ENCODE data around the gene SEMA4B. TPM values are rescaled to one million over a fixed set of nuclear protein-coding genes. Genes with fewer than 3 reads are reported as not detected.

SEMA4B gene
- total and polyA plus RNA-seq, 3 experiments from 2014 or later: 6.9 to 10.1 (median 8.8) TPM

GRCh38 chr15:90232941-90233386 is 31.8 kb downstream of the SEMA4B start:
- Mint-ChIP-seq H3K4me1 (peaks cover 54 to 60% (median 60%) of the 10 kb centered on the region in 3 donors), H3K36me3 (peaks cover 8 to 63% (median 17%) of the 10 kb centered on the region in 3 donors), H3K9me3 (no peaks in the 10 kb centered on the region), H3K27me3 (peaks cover 0 to 1% of the 10 kb centered on the region in 2 donors), H3K4me3 (peak overlapping the region; percentile 84 to 98 (median 91)), H3K27ac (peak overlapping the region; percentile 96 to 100 (median 100))
- peak in 1 of 5 donors; percentile 34 for DNase-seq
- POLR2A ChIA-PET: interaction anchor here (0.5 to 5.0 kb wide), 8 partner anchors 16 to 670 kb away, joined by 3 to 39 read pairs (median 8); partner anchors contain the start of genes IDH2, MAN2A2, NGRN and SEMA4B
- H3K27ac ChIP-seq (ENCODE audit: low read depth, low read length): peak overlapping the region; percentile 92
- H3K9me3 ChIP-seq (ENCODE audit: low read length): no peaks in the 10 kb centered on the region
- H3K36me3 ChIP-seq (ENCODE audit: insufficient read depth, low read length): peaks cover 25% of the 10 kb centered on the region
- H3K4me1 ChIP-seq (ENCODE audit: insufficient read depth, low read length): peaks cover 51% of the 10 kb centered on the region
- no peaks in the 10 kb centered on the region for H3K27me3 ChIP-seq (ENCODE audit: insufficient read depth, low read length, poor library complexity, severe bottlenecking)
- CTCF ChIA-PET: interaction anchor here (0.9 to 1.9 kb wide), 12 partner anchors 12 to 702 kb away, joined by 3 to 10 read pairs (median 5); partner anchors contain the start of genes HDDC3, IDH2, NGRN and TTLL13
- peak overlapping the region; percentile 74 for H3K4me3 ChIP-seq (ENCODE audit: low read length)

GRCh38 chr15:90233387-90234095 is 32.4 kb downstream of the SEMA4B start, which contains the start of gene CIB1:
Gene CIB1 (minus strand): TSS chr15:90233941. CDS start chr15:90233885, 56 bp downstream.
- Mint-ChIP-seq H3K27ac (peak within 1 kb of the TSS; percentile 96 to 100 (median 100)), H3K36me3 (peaks cover 8 to 68% (median 22%) of the 10 kb centered on the region in 3 donors), H3K9me3 (no peaks in the 10 kb centered on the region), H3K4me3 (peak within 1 kb of the TSS; percentile 84 to 98 (median 91)), H3K4me1 (peaks cover 57 to 65% (median 60%) of the 10 kb centered on the region in 3 donors), H3K27me3 (peaks cover 0 to 1% of the 10 kb centered on the region in 2 donors)
- peak within 1 kb of the TSS; percentile 90 for H3K4me3 ChIP-seq (ENCODE audit: low read length)
- H3K4me1 ChIP-seq (ENCODE audit: insufficient read depth, low read length): peaks cover 51% of the 10 kb centered on the region
- CTCF ChIA-PET: interaction anchor here (0.9 to 1.9 kb wide), 16 partner anchors 12 to 701 kb away, joined by 3 to 10 read pairs (median 5); partner anchors contain the start of genes HDDC3, IDH2, MAN2A2 and NGRN
- H3K27me3 ChIP-seq (ENCODE audit: insufficient read depth, low read length, poor library complexity, severe bottlenecking): no peaks in the 10 kb centered on the region
- no peaks in the 10 kb centered on the region for H3K9me3 ChIP-seq (ENCODE audit: low read length)
- peaks cover 21% of the 10 kb centered on the region for H3K36me3 ChIP-seq (ENCODE audit: insufficient read depth, low read length)
- H3K27ac ChIP-seq (ENCODE audit: low read depth, low read length): peak within 1 kb of the TSS; percentile 92
- peak; percentile 94 to 99 (median 97) for DNase-seq
- POLR2A ChIA-PET: interaction anchor here (0.7 to 5.0 kb wide), 11 partner anchors 9 to 670 kb away, joined by 3 to 39 read pairs (median 5); partner anchors contain the start of genes AP3S2, IDH2, IQGAP1 and MAN2A2

- Mint-ChIP-seq H3K27me3 (peaks cover 0 to 1% of the 10 kb centered on the region in 2 donors), H3K4me1 (peaks cover 52 to 63% (median 56%) of the 10 kb centered on the region in 3 donors), H3K36me3 (peaks cover 8 to 67% (median 24%) of the 10 kb centered on the region in 3 donors), H3K9me3 (no peaks in the 10 kb centered on the region), H3K4me3 (peak within 1 kb of the TSS; percentile 84 to 98 (median 91)), H3K27ac (peak within 1 kb of the TSS; percentile 96 to 100 (median 100))
- peaks cover 13% of the 10 kb centered on the region for H3K36me3 ChIP-seq (ENCODE audit: insufficient read depth, low read length)
- no peaks in the 10 kb centered on the region for H3K27me3 ChIP-seq (ENCODE audit: insufficient read depth, low read length, poor library complexity, severe bottlenecking)
- H3K4me3 ChIP-seq (ENCODE audit: low read length): peak within 1 kb of the TSS; percentile 90
- H3K9me3 ChIP-seq (ENCODE audit: low read length): no peaks in the 10 kb centered on the region
- no peak for DNase-seq
- POLR2A ChIA-PET: interaction anchor here (0.7 to 5.0 kb wide), 10 partner anchors 9 to 669 kb away, joined by 3 to 39 read pairs (median 5); partner anchors contain the start of genes AP3S2, IDH2, IQGAP1 and MAN2A2
- peak within 1 kb of the TSS; percentile 92 for H3K27ac ChIP-seq (ENCODE audit: low read depth, low read length)
- peaks cover 43% of the 10 kb centered on the region for H3K4me1 ChIP-seq (ENCODE audit: insufficient read depth, low read length)
- CTCF ChIA-PET: interaction anchor here (1.0 to 1.9 kb wide), 15 partner anchors 13 to 700 kb away, joined by 3 to 10 read pairs (median 5); partner anchors contain the start of genes HDDC3, MAN2A2, NGRN and SEMA4B
Measured at GRCh38 chr15:90234096-90234988, 33.2 kb downstream of the SEMA4B start, which contains the start of gene GDPGP1. Gene GDPGP1 (plus strand): TSS chr15:90234209. CDS start chr15:90240909, 6,700 bp downstream.

GRCh38 chr15:90239371-90239770 is 38.2 kb downstream of the SEMA4B start:
- Histone ChIP-seq H3K27ac (ENCODE audit: low read depth, low read length) (no peak overlapping the region), H3K4me3 (ENCODE audit: low read length) (no peak overlapping the region), H3K4me1 (ENCODE audit: insufficient read depth, low read length) (peaks cover 8% of the 10 kb centered on the region), H3K36me3 (ENCODE audit: insufficient read depth, low read length) (no peaks in the 10 kb centered on the region), H3K9me3 (ENCODE audit: low read length) (no peaks in the 10 kb centered on the region), H3K27me3 (ENCODE audit: insufficient read depth, low read length, poor library complexity, severe bottlenecking) (no peaks in the 10 kb centered on the region)
- POLR2A ChIA-PET: interaction anchor here (0.6 kb wide), 1 partner anchor 22 kb away, joined by 3 read pairs; no protein-coding TSS in a partner anchor
- peaks cover 0 to 48% (median 20%) of the 10 kb centered on the region in 3 donors for H3K36me3 Mint-ChIP-seq
- no peak for DNase-seq
- peak overlapping the region in 1 of 7 donors; percentile 13 for H3K4me3 Mint-ChIP-seq
- H3K9me3 Mint-ChIP-seq: no peaks in the 10 kb centered on the region
- H3K27ac Mint-ChIP-seq: peak overlapping the region in 7 of 8 donors; percentile 1 to 64 (median 27)
- CTCF ChIA-PET: interaction anchor here (1.3 to 1.6 kb wide), 2 partner anchors 14 to 61 kb away, joined by 3 to 4 read pairs; no protein-coding TSS in a partner anchor
- peaks cover 15 to 23% (median 19%) of the 10 kb centered on the region in 3 donors for H3K4me1 Mint-ChIP-seq
- no peaks in the 10 kb centered on the region for H3K27me3 Mint-ChIP-seq

GRCh38 chr15:90240856-90241255 is 39.7 kb downstream of the SEMA4B start:
- H3K36me3 ChIP-seq (ENCODE audit: insufficient read depth, low read length): no peaks in the 10 kb centered on the region

GRCh38 chr15:90241343-90242192 is 40.4 kb downstream of the SEMA4B start:
- POLR2A ChIA-PET: interaction anchor here (0.6 to 0.7 kb wide), 2 partner anchors 11 to 181 kb away, joined by 3 to 4 read pairs; no protein-coding TSS in a partner anchor
- Mint-ChIP-seq H3K36me3 (peaks cover 0 to 40% (median 15%) of the 10 kb centered on the region in 3 donors), H3K27me3 (no peaks in the 10 kb centered on the region), H3K4me1 (peaks cover 3 to 12% (median 5%) of the 10 kb centered on the region in 3 donors), H3K9me3 (no peaks in the 10 kb centered on the region), H3K27ac (no peak overlapping the region), H3K4me3 (no peak overlapping the region)
- Histone ChIP-seq H3K36me3 (ENCODE audit: insufficient read depth, low read length) (no peaks in the 10 kb centered on the region), H3K9me3 (ENCODE audit: low read length) (no peaks in the 10 kb centered on the region), H3K27me3 (ENCODE audit: insufficient read depth, low read length, poor library complexity, severe bottlenecking) (no peaks in the 10 kb centered on the region), H3K4me3 (ENCODE audit: low read length) (no peak overlapping the region), H3K27ac (ENCODE audit: low read depth, low read length) (no peak overlapping the region), H3K4me1 (ENCODE audit: insufficient read depth, low read length) (no peaks in the 10 kb centered on the region)
- CTCF ChIA-PET: interaction anchor here (1.2 kb wide), 1 partner anchor 52 kb away, joined by 3 read pairs; no protein-coding TSS in a partner anchor
- no peak for DNase-seq

More at GRCh38 chr15:90240856-90241255, 39.7 kb downstream of the SEMA4B start:
- no peaks in the 10 kb centered on the region for H3K27me3 Mint-ChIP-seq
- Histone ChIP-seq H3K27ac (ENCODE audit: low read depth, low read length) (no peak overlapping the region), H3K9me3 (ENCODE audit: low read length) (no peaks in the 10 kb centered on the region), H3K27me3 (ENCODE audit: insufficient read depth, low read length, poor library complexity, severe bottlenecking) (no peaks in the 10 kb centered on the region), H3K4me1 (ENCODE audit: insufficient read depth, low read length) (no peaks in the 10 kb centered on the region), H3K4me3 (ENCODE audit: low read length) (no peak overlapping the region)
- no peaks in the 10 kb centered on the region for H3K9me3 Mint-ChIP-seq
- ChIA-PET CTCF (interaction anchor here (1.2 kb wide), 1 partner anchor 53 kb away, joined by 3 read pairs; no protein-coding TSS in a partner anchor), POLR2A (no interaction called here)
- DNase-seq: no peak
- peaks cover 6 to 15% (median 11%) of the 10 kb centered on the region in 3 donors for H3K4me1 Mint-ChIP-seq
- H3K4me3 Mint-ChIP-seq: no peak overlapping the region
- H3K36me3 Mint-ChIP-seq: peaks cover 0 to 45% (median 20%) of the 10 kb centered on the region in 3 donors
- H3K27ac Mint-ChIP-seq: peak overlapping the region in 1 of 8 donors; percentile 17
